NK-92 (cell line): ENCODE data around the gene POLD4.

Experiments used
- DNase-seq: peaks from one replicate; lab custom pipeline; 2025; ENCODE audit not compliant: unreplicated experiment; lab: John Stamatoyannopoulos, UW

The POLD4 gene

GRCh38 chr11:67371189-67371910 is 18.0 kb upstream of the POLD4 start:
- no peak for DNase-seq

DNA sequence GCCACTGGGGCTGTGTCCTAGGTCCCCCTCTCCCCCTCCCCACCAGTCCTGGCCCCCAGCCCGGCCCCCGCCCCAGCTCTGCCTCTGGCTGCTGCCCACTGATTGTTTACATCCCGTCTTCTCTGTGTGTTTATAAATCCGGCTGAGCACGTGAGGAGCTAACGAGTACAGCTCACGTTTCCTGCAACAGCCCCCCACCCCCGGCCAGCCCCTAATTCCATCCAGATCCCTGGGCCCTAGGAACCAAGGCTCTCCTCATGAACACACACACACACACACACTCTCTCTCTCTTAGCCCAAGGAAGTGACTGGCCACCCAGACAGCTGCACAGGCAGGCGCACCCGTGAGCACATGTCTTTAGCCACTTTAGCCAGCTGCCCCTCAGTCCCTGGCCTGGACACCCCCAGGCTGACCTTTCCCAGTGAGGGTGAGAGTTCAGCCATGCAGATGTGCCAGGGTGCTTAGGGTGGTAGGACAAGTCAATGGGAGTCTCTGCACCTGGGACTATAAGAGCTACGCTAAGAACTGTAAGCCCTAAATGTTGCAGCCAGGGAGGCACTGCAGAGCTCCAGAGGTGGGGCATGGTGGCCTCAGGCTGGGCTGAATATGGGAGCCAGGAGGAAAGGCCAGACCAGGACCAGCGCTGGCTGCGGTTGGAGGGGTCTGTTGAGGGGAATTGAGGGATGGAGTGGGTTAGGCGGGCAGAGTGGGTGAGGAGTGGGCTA is 17.2 kb upstream of the POLD4 start:
- DNase-seq = no peak

DNA sequence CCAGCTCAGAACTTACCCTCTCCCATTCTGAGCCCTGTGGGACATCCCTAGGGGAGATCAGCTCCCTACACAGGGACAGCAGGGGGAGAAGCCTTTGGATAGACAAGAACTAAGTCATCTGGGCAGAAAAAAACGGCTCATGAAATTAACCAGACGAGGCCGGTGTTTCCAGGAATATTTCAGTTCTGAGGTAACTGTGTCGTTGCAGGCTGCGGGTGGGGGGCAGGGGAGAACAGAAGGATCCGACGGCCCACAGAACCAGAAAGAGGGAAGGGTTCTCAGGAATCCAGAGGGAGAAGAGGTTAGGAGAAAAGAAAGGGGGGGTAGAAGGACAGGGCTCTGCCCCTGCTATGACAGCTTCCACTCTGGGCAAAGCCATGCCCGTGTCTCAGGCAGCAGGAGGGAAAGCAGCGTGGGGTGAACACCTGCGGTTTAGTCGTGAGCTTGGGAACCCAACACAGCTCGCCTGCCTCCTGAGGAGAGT is 16.5 kb upstream of the POLD4 start:
- DNase-seq = no peak

GRCh38 chr11:67369275-67369674 is 15.9 kb upstream of the POLD4 start:
- DNase-seq = no peak

DNA sequence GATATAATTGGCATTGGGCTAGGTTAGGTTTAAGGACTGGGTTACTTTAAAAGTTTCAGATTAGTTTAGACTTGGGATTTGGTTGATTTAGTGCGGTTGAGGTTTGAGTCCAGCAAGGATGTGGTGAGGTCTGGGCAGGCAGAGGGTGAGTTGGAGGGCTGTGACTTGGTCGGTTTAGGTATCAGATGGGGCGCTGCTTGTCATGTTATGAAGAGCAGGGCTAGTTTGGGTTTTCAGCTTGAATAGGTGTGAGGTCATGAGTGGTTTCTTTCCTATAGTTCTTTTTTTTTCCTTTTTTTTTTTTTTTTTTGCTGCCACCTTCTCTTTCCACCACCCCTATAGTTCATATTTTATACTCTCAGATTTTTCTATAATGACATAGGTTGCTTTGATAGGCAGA is 15.3 kb upstream of the POLD4 start:
- no peak for DNase-seq

GRCh38 chr11:67367761-67368227 is 14.4 kb upstream of the POLD4 start:
- no peak for DNase-seq

GRCh38 chr11:67366961-67367760 is 13.8 kb upstream of the POLD4 start:
- DNase-seq = no peak

GRCh38 chr11:67366546-67366945 is 13.2 kb upstream of the POLD4 start:
- no peak for DNase-seq

DNA sequence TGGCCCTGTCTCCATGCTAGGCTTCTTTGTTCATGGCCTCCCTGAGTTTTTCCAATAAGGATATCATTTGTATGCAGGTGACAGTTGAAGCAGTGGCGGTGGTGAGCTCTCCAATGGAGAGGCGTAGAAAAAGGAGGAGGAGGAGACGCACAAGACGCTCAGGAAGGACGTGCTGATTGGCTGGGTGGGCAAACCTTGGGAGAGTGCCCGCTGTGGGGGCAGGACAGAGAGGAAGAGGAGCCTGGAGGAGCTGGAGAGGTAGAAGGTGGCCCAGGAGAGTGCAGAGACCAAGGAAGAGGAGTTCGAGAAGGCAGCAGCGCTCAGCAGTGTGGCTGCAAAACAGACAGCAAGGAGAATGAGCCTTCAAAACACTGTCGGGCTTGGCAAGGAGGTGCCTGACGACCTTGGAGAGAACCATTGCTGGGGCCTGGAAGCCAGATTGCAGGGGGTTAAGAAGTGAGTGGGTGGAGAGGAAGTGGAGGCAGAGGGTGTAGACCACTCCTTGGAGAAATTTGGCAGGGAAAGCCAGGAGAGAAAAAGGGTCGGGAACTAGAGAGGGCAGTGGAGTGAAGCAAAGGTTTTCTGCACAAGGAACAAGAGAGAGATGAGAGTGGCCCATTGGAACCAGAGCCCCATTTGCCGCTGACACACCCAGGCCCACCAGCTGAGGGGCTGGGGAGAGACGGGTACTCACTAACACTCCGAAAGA is 12.5 kb upstream of the POLD4 start:
- no peak for DNase-seq

DNA sequence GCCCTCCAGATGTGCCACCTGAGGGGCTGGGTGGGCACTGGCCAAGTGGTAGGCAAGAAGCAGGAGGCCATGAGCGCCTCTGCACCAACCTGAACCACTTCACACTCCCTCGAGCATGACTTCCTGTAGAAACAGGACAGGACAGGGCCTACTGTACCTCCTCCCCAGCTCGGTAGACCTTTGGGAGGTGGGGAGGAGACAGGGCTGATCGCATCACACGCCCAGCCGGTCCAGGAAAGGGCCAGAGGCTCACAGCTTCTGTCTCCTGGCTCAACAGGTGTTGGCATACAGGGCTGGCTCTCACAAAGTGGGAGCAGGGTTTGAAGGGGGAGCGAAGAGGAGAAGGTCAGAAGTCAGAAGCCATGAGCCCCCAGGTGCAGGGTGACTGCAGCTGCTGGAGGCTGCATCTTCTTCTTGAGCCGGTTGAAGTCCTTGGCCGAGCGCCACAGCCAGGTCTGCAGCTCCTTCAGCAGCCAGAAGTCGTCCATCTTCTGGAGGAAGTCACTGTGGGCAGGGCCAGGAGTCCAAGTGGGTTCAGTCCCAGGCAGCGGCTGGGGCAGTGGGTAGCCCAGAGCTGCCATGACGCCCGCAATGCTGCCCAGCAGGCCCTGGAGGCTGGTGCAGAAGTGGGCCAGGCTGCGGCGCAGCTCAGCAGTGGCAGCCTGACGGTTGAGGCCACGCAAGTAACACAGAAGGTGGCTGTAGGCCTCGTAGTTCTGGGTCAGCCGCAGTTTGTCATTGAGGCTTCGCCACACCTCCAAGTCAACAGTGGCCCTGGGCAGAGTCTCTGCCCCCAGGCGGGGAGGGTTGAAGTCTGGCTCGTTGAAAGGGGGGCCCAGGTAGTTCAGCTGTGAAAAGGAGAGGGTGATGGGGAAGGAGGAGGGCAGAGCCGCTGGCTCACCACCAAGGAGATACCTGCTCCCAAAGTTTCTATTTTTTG is 11.7 kb upstream of the POLD4 start:
- no peak for DNase-seq

GRCh38 chr11:67364169-67364568 is 10.8 kb upstream of the POLD4 start:
- no peak for DNase-seq

DNA sequence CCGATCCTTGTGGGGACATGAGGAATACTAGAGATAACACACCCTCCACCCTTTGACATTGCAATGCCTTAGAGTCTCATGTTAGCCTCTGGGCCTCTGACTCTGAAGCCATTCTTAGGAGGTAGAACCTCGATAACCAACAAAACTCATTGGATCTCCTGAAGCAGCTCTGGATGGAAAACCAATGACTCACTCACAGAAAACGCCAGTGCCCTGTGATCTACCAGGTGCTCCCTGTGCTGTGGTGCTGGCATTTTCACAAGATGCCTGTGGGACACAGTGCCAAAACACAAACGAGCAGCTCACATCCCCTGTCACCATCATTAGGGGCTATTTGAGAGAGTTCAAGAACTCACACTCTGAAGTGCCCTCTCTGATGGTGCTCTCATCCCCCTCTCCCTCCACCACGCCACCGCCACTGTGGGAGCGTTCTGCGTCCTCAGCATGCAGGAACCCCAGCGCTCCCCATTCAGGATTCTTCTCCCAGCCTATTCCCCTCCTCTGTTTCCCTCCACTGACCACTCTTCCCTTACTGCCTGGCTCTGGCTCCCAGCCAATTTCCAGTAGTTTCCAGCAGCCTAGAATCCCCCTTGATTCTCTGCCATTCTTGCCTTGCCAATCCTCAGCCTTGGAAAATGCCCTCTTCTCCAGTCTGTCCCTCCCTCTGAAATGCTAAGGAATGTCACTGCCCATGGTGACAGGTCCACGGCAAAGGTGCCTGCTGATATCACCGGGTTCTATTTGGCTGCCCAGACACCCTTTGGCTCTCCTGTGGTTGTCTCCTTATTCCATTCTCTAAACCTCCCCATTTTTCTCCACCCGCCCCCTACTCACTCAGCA is 4.7 kb upstream of the POLD4 start:
- DNase-seq = no peak

- no peak for DNase-seq
Observed at GRCh38 chr11:67356864-67357561, 3.7 kb upstream of the POLD4 start.

GRCh38 chr11:67356387-67356863 is 3.1 kb upstream of the POLD4 start:
- DNase-seq = no peak

DNA sequence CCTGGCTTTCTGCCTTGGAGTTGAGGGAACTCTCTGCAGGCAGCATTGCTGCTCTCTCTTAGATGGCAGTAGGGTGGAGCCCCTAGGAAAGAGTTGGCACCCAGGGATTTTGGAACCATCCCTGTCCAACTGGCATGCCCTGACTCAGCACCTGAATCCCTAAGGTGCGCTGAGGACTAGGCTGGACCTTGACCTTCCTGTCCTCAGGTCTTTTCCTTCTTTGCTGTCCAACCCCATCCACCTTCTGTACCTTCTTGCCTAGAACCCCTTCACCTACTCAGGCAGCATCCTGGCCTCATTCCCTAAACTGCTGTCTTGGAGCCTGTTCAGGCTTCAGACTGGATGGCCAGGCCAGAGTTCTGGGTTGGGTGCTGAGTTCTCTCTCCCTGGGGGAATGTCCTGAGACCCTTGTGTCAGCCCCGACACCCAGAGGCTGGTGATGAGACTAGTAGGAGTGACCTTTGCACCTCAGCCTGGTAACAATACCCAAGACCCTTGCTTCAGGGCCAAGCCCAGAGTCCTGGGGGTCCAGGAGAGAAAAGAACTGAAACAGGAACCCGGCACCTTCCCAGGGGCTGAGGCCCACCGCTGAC is 2.5 kb upstream of the POLD4 start:
- no peak for DNase-seq

DNA sequence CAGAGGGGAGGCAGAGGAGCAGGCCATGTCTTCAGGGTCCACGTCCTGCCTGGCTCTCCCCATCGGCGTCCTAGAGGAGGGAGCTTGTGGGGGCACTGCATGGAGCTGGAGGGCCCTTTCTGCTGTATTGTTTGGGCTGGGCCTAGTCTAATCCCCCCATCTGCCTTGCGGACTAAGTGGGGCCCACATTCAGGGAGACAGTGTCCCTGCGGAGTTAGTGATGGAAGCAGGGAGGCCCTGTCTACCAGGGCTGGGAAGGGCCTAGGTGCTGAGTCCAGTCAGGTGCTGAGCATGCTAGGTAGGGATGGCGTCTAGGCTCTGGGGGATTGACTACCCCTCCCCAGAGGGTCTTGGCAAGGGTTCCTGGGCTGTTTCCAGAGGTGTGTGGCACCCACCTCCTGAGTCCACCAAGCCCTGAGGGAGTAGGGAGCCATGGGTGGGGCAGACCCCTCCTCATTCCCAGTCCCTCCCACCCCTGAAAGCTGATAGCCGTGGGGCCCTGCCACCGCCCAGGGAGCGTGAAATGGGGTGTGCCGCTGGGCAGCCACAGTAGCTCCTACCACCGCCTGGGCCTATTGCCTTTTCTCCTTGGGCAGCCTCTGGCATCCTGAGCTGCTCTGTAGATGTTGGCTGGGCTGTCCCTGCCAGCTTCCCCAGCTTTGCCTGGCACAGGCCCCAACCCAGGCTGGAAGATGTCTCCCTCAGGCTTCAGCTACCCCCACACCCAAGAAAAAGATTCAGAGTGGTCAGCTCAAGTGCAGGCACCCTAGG is 1.9 kb upstream of the POLD4 start:
- no peak for DNase-seq
